Liver (tissue), 9 donors: ENCODE data around the gene KCP. TPM values are rescaled to one million over a fixed set of nuclear protein-coding genes. Genes with fewer than 3 reads are reported as not detected.

ENCODE experiments used
- DNase-seq: peaks from one replicate; pipeline ENCODE4 v3.0.0-alpha.2; 2017; ENCODE audit warnings: low spot score
- H3K27ac ChIP-seq, 2 donors: one replicate each; pipeline ENCODE4 v1.7.0; 2013; ENCODE audit warnings: inconsistent platforms in 2 of 2, low read length in 2 of 2, control low read depth in 1 of 2, low read depth in 1 of 2, mild to moderate bottlenecking in 1 of 2
- H3K27me3 ChIP-seq, 4 donors: one replicate each; pipeline versions ENCODE4 v1.6.1 to v1.7.0; 2013; ENCODE audit warnings: low read length in 3 of 4, inconsistent platforms in 1 of 4, mild to moderate bottlenecking in 1 of 4, moderate library complexity in 1 of 4; ENCODE audit not compliant: control insufficient read depth in 4 of 4, insufficient read depth in 4 of 4
- H3K36me3 ChIP-seq, 4 donors: one replicate each; pipeline versions ENCODE4 v1.6.1 to v1.7.0; 2013; ENCODE audit warnings: low read length in 3 of 4, mild to moderate bottlenecking in 3 of 4, low read depth in 1 of 4, moderate library complexity in 1 of 4; ENCODE audit not compliant: control insufficient read depth in 4 of 4, insufficient read depth in 3 of 4
- H3K4me1 ChIP-seq, 4 donors: one replicate each; pipeline versions ENCODE4 v1.6.1 to v1.7.0; 2013; ENCODE audit warnings: low read length in 3 of 4, mild to moderate bottlenecking in 3 of 4, moderate library complexity in 1 of 4; ENCODE audit not compliant: control insufficient read depth in 4 of 4, insufficient read depth in 4 of 4
- H3K4me3 ChIP-seq, 3 donors: one replicate each; pipeline versions ENCODE4 v1.6.1 to v1.7.0; 2013; ENCODE audit warnings: low read length in 3 of 3, control low read depth in 1 of 3, low read depth in 1 of 3, mild to moderate bottlenecking in 1 of 3
- H3K9ac ChIP-seq, 2 donors: one replicate each; pipeline ENCODE4 v1.7.0; 2013; ENCODE audit warnings: low read length in 2 of 2, mild to moderate bottlenecking in 2 of 2, moderate library complexity in 2 of 2, control low read depth in 1 of 2, low read depth in 1 of 2
- H3K9me3 ChIP-seq, 4 donors: one replicate each; pipeline versions ENCODE4 v1.6.1 to v1.7.0; 2013; ENCODE audit warnings: low read length in 3 of 4; ENCODE audit not compliant: control insufficient read depth in 4 of 4
- CTCF ChIP-seq: fragments of 150-350 bp; IDR thresholded peaks from 2 replicates; pipeline ENCODE4 v1.5.1; 2017; ENCODE audit warnings: improper control_type of control experiment, low read depth, low read length; ENCODE audit not compliant: missing input control
- EGR1 ChIP-seq, 2 donors: IDR thresholded peaks; 2 replicates each; pipeline ENCODE4 v1.6.1; 2016 to 2018; ENCODE audit warnings: antibody characterized with exemption in 2 of 2, low read depth in 2 of 2
- FOXA1 ChIP-seq: IDR thresholded peaks from 2 replicates; pipeline ENCODE4 v1.6.1; 2016; ENCODE audit warnings: antibody characterized with exemption
- FOXA2 ChIP-seq: IDR thresholded peaks from 2 replicates; pipeline ENCODE4 v1.6.1; 2016; ENCODE audit warnings: antibody characterized with exemption
- GABPA ChIP-seq, 2 donors: IDR thresholded peaks in 1 of 2; conservative IDR thresholded peaks in 1 of 2; 2 replicates each; pipeline ENCODE4 v1.6.1; 2016; ENCODE audit warnings: antibody characterized with exemption in 2 of 2, mild to moderate bottlenecking in 1 of 2, moderate library complexity in 1 of 2
- HNF4A ChIP-seq, 2 donors: conservative IDR thresholded peaks; 2 replicates each; pipeline ENCODE4 v1.6.1; 2016; ENCODE audit warnings: antibody characterized with exemption in 2 of 2, mild to moderate bottlenecking in 2 of 2
- HNF4G ChIP-seq: IDR thresholded peaks from 2 replicates; pipeline ENCODE4 v1.6.1; 2016; ENCODE audit warnings: antibody characterized with exemption
- JUND ChIP-seq, 2 donors: IDR thresholded peaks; 2 replicates each; pipeline ENCODE4 v1.6.1; 2016; ENCODE audit warnings: antibody characterized with exemption in 2 of 2
- MAX ChIP-seq: IDR thresholded peaks from 2 replicates; pipeline ENCODE4 v1.6.1; 2016; ENCODE audit warnings: antibody characterized with exemption
- NR2F2 ChIP-seq: IDR thresholded peaks from 2 replicates; pipeline ENCODE4 v1.6.1; 2016; ENCODE audit warnings: antibody characterized with exemption
- RAD21 ChIP-seq, 2 donors: IDR thresholded peaks; 2 replicates each; pipeline ENCODE4 v1.6.1; 2016; ENCODE audit warnings: antibody characterized with exemption in 2 of 2, mild to moderate bottlenecking in 2 of 2
- REST ChIP-seq: IDR thresholded peaks from 2 replicates; pipeline ENCODE4 v1.6.1; 2016; ENCODE audit warnings: antibody characterized with exemption, mild to moderate bottlenecking
- RXRA ChIP-seq, 2 donors: IDR thresholded peaks; 2 replicates each; pipeline ENCODE4 v1.6.1; 2017 to 2018; ENCODE audit warnings: antibody characterized with exemption in 2 of 2, mild to moderate bottlenecking in 1 of 2
- SP1 ChIP-seq: IDR thresholded peaks from 2 replicates; pipeline ENCODE4 v1.6.1; 2018; ENCODE audit warnings: antibody characterized with exemption, mild to moderate bottlenecking
- TAF1 ChIP-seq: conservative IDR thresholded peaks from 2 replicates; pipeline ENCODE4 v1.6.1; 2016; ENCODE audit warnings: antibody characterized with exemption, mild to moderate bottlenecking
- YY1 ChIP-seq: IDR thresholded peaks from 2 replicates; pipeline ENCODE4 v1.6.1; 2016; ENCODE audit warnings: antibody characterized with exemption, mild to moderate bottlenecking
- WGBS: extraction: QIAGEN DNeasy Blood & Tissue Kit; methylation state at CpG from one replicate; pipeline ENCODE4 v1.1.7; 2013; 5-methylcytosine and 5-hydroxymethylcytosine counted together
- polyA plus RNA-seq, 2 donors: library from polyadenylated mRNA; stranded (reverse) in 1 of 2; unstranded in 1 of 2; fragments of 200-250 nt in 1 of 2; fragments of >200 nt in 1 of 2; fragmentation: Nextera tagmentation in 1 of 2; extraction: Ambion mirVana in 1 of 2; gene quantifications; one replicate each; pipeline versions ENCODE4 v1.2.1 to v1.2.3, GENCODE V29; 2013 to 2015
- total RNA-seq, 2 donors: library from RNA; depleted of rRNA; stranded (reverse); fragments of >200 nt; gene quantifications; one replicate each; pipeline ENCODE4 v1.2.3, GENCODE V29; 2014
- TF ChIP-seq, protein P1 (sequence below): IDR thresholded peaks from 2 replicates; pipeline ENCODE4 v1.6.1; 2016; ENCODE audit warnings: antibody characterized with exemption
- TF ChIP-seq, protein P2 (sequence below): IDR thresholded peaks from 2 replicates; pipeline ENCODE4 v1.6.1; 2016; ENCODE audit warnings: antibody characterized with exemption
- donor health status: healthy.
- donor health status: healthy.
- donor health status: healthy.
- donor health status: healthy.
- donor health status: healthy.

KCP gene
- total and polyA plus RNA-seq, 4 donors: 0.02 to 0.08 (median 0.05) TPM; not detected in 1

GRCh38 chr7:128835790-128836641, 74.5 kb downstream of the KCP start:
- no peak overlapping the region for H3K4me3 ChIP-seq
- no peak for DNase-seq
- H3K9ac ChIP-seq: no peak overlapping the region
- H3K36me3 ChIP-seq: no peaks in the 10 kb centered on the region
- H3K9me3 ChIP-seq: no peaks in the 10 kb centered on the region
- no peaks in the 10 kb centered on the region for H3K27me3 ChIP-seq
- H3K27ac ChIP-seq: no peak overlapping the region
- no peaks in the 10 kb centered on the region for H3K4me1 ChIP-seq
- no peak for TF ChIP-seq HNF4A (conservative IDR thresholded peaks at IDR 0.05)
- TF ChIP-seq, protein P1, sequence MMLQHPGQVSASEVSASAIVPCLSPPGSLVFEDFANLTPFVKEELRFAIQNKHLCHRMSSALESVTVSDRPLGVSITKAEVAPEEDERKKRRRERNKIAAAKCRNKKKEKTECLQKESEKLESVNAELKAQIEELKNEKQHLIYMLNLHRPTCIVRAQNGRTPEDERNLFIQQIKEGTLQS: no peak
- TF ChIP-seq, protein P2, sequence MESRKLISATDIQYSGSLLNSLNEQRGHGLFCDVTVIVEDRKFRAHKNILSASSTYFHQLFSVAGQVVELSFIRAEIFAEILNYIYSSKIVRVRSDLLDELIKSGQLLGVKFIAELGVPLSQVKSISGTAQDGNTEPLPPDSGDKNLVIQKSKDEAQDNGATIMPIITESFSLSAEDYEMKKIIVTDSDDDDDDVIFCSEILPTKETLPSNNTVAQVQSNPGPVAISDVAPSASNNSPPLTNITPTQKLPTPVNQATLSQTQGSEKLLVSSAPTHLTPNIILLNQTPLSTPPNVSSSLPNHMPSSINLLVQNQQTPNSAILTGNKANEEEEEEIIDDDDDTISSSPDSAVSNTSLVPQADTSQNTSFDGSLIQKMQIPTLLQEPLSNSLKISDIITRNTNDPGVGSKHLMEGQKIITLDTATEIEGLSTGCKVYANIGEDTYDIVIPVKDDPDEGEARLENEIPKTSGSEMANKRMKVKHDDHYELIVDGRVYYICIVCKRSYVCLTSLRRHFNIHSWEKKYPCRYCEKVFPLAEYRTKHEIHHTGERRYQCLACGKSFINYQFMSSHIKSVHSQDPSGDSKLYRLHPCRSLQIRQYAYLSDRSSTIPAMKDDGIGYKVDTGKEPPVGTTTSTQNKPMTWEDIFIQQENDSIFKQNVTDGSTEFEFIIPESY: no peak
- no peak for TF ChIP-seq SP1
- no peak for TF ChIP-seq JUND (IDR thresholded peaks at IDR 0.05)
- no peak for TF ChIP-seq NR2F2
- TF ChIP-seq YY1: no peak
- no peak for TF ChIP-seq RXRA (IDR thresholded peaks at IDR 0.05)
- TF ChIP-seq MAX: no peak
- no peak for TF ChIP-seq HNF4G
- no peak for TF ChIP-seq RAD21 (IDR thresholded peaks at IDR 0.05)
- TF ChIP-seq EGR1 (IDR thresholded peaks at IDR 0.05; ENCODE audit: low read depth in 2 of 2): no peak
- TF ChIP-seq REST: no peak
- no peak for TF ChIP-seq TAF1
- no peak for TF ChIP-seq FOXA1
- TF ChIP-seq GABPA (IDR thresholded peaks at IDR 0.05 in 1 of 2, conservative IDR thresholded peaks at IDR 0.05 in 1 of 2): no peak
- no peak for TF ChIP-seq CTCF
- TF ChIP-seq FOXA2: no peak
- WGBS: 88% methylated on average over 14 of the region's 14 CpGs
